ENCODE measurements around the gene FAM76A.
"Not testable (repeated sequence)": the region's sequence is repeated elsewhere in the genome, so short reads cannot be mapped to it uniquely, and the experiment has no call there.

FAM76A gene

GRCh38 chr1:27726173-27727044, 648 bp downstream of the FAM76A start:
- peak; percentile 81 for DNase-seq

- no peak for DNase-seq
These were observed 1.4 kb downstream of the FAM76A start for GRCh38 chr1:27727126-27727525.

DNA sequence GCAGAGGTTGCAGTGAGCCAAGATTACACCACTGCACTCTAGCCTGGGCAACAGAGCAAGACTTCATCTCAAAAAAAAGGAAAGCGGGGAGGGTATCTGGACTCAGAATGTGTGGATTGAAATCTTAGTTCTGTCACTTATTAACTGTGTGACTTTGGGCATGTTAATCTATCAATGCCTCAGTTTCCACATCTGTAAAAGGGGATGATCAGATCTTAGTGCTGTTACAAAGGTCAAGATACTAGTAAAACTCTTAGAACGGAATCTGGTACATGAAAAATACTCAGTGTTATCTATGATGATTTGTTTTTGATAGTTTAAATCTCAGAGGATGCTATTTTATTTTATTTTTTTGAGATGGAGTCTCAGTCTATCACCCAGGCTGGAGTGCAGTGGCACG, 10.5 kb downstream of the FAM76A start:
- DNase-seq = no peak

DNA sequence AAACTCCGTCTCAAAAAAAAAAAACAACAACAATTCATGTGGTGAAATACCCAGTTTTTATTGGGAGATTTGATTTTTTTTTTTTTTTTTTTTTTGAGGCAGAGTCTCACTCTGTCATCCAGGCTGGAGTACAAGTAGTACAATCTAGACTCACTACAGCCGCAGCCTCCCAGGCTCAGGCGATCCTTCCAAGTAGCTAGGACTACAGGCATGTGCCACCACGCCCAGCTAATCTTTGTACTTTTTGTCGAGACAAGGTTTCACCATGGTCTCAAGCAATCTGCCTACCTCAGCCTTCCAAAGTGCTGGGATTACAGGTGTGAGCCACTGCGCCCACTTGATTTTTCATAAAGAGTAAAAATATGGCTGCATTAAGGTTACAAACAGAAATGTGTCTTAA, 15.4 kb downstream of the FAM76A start:
- no peak for DNase-seq

GRCh38 chr1:27744556-27744955, 18.8 kb downstream of the FAM76A start:
- peak; percentile 31 for DNase-seq

DNA sequence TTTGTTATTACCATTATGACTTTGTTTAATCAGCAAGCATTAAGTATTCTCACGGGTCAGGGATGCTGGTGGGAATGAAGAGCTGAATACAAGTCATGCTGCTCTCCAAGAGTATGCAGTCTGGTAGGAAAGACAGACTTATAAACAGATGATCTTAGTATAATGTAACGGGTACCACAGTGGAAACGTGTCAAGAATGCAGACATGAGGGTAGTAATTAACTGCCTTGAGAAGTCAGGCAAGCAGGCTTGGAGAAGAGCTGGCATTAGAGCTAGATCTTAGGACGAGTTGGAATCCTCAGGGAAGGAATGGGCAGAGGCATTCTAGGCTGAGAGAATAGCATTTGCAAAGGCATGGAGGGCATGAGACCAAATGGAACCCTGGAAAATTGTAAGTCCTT, 19.7 kb downstream of the FAM76A start:
- DNase-seq = no peak

- no peak for DNase-seq
These were observed 26.6 kb downstream of the FAM76A start for GRCh38 chr1:27752360-27752759.

- no peak for DNase-seq
These were observed 29.5 kb downstream of the FAM76A start for GRCh38 chr1:27755286-27755685.

DNA sequence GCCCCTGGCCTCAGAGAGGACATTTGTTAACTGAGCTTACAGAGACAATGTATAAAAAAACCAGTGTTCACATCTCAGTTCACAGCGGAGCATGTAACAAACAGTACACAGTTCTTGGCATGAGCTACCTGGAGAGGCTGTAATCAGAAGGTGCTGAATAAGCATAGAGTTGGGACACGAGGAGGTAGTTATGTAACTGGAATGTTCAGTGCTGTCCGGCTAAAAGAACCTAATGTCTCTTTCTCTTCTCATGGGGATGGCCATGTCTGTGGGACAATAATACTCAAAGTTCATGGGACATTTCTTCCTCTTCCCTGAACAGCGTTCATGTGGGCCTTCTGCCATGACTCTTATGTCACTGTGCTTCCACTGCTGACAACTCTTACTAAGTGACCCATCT, 30.1 kb downstream of the FAM76A start:
- DNase-seq = no peak

GRCh38 chr1:27759236-27759635, 33.5 kb downstream of the FAM76A start:
- no peak for DNase-seq

GRCh38 chr1:27760426-27760825, 34.7 kb downstream of the FAM76A start:
- DNase-seq = peak; percentile 14

- no peak for DNase-seq
These were observed 36.3 kb downstream of the FAM76A start for GRCh38 chr1:27762033-27762432.

GRCh38 chr1:27763358-27763757, 37.6 kb downstream of the FAM76A start:
- DNase-seq = no peak

DNA sequence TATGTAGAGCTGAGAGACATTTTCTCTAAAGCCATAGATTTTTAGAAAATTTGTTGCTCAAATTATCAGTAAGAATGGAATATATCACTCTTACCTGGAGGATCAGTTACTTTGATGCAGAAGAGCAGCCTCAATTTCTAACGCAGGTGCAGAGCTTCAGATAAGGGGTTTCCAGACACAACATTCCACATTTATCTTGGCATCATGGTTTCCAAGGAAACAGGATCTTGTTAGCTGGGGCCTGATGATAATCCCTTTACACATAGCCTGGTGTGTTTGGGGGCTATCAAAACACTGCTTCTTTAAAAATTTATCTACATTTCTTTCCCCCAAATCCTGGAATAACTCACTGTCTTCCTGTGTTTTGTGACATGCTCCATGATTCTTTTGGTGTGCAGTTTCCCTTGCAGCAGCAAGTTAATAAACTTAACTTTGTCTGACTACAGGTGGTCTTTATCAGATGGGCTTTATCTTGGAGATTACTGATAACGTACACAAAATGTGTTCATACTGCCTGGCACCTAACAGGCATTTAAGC, 44.6 kb downstream of the FAM76A start:
- no peak for DNase-seq

DNA sequence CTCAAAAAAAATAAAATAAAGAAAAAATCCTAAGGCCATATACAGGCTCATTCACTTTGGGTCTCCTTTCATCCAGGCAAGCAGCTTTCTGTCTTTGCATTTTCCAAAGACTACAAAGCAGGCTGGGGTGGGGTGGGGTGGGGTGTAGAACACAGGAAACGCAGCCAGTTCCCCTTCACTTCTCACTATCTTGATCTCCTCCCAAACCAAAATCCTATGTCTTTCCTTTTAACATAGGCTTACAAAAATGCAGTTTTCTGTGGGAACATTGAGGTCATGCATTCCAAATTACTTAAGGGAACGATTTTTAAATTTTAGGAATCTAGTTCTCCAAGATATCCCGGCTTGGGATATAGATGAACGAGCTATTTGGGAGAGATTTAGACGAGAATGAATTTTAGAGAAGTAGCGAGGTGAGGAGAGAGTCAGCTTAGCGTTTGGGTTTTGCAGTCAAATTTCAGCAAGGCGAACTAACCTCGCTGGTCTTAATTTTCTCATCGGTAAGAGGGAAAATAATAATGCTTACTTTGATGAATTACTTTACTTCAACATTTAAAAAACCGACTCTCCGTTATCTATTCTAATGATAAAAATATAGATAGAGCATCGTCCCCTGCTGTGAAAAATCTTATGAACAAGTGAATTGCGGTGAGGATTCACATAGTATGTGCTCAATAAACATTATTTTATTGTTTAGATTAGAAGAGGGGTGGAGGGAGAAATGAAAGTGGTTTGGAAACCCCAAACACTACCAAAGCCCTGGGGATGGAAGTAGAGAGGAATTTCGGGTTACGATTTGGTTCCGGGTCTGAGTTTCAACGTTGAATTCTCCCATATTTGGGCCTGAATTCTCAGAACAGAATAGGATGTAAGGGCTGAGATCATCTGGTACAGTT, 46.5 kb downstream of the FAM76A start:
- DNase-seq = no peak

- DNase-seq = peak; percentile 99
These were observed 47.4 kb downstream of the FAM76A start, which contains the start of gene STX12 for GRCh38 chr1:27772932-27773825. Gene STX12, plus strand, starts transcription at chr1:27773219. Its CDS starts 89 bp downstream, at chr1:27773308.

- no peak for DNase-seq
These were observed 48.2 kb downstream of the FAM76A start for GRCh38 chr1:27773826-27774445.

DNA sequence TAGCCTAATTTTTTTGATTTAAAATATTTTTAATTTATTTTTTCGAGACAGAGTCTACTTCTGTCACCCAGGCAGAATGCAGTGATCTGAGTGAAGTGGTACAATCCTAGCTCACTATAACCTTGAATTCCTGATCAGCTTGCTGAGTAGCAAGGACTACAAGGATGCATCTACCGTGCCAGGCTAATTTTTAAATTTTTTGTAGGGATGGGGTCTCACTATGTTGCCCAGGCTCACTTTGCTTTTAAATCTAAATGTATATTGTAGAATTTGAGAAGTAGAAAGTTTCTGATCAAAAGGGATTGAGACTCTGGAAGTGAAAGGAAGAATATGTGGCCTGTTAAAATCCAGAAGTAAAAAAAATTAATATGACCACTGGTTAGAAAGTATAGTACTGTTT, 48.9 kb downstream of the FAM76A start:
- DNase-seq = no peak

DNA sequence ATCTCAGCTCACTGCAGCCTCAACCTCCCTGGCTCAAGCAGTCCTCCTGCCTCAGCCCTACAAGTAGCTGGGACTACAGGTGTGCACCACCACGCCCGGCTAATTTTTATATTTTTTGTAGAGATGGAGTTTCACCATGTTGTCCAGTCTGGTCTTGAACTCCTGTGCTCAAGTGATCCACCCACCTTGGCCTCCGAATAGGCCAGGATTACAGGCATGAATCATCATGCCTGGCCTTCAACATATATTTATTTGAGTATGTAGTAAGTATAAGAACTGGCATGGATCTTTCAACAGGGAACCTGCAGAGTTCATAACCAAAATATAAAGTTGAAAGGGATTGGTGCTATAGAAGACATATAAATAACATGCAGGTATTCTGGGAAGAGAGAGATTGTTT, 49.6 kb downstream of the FAM76A start:
- not testable (repeated sequence) for DNase-seq

GRCh38 chr1:27776276-27776675, 50.5 kb downstream of the FAM76A start:
- DNase-seq = not testable (repeated sequence)

GRCh38 chr1:27778056-27778455, 52.3 kb downstream of the FAM76A start:
- DNase-seq = no peak

DNA sequence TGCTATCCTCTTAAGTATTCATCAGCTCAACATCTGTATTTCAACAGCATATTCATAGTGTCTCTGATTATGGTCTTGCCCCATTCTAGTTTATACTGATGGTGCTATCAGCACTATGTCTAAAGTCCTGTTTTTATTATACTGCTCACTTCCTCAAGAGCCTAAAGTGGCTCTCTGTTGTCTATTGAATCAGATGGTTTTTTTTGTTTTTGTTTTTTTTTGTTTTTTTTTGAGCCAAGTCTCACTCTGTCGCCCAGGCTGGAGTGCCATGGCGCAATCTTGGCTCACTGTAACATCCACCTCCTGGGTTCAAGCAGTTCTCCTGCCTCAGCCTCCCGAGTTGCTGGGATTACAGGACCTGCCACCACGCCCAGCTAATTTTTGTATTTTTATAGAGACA, 53.4 kb downstream of the FAM76A start:
- no peak for DNase-seq

Measured in DMS53 (cell line).